GM21737 (cell line): Measurements from ENCODE around the gene SPRR5.

Experiments
- ATAC-seq: cut with Tn5 transposase; IDR thresholded peaks from one replicate; pipeline ENCODE4 v1.9.1; 2021; ENCODE audit warnings: mild to moderate bottlenecking, moderate library complexity; ENCODE audit not compliant: unreplicated experiment

The SPRR5 gene

DNA sequence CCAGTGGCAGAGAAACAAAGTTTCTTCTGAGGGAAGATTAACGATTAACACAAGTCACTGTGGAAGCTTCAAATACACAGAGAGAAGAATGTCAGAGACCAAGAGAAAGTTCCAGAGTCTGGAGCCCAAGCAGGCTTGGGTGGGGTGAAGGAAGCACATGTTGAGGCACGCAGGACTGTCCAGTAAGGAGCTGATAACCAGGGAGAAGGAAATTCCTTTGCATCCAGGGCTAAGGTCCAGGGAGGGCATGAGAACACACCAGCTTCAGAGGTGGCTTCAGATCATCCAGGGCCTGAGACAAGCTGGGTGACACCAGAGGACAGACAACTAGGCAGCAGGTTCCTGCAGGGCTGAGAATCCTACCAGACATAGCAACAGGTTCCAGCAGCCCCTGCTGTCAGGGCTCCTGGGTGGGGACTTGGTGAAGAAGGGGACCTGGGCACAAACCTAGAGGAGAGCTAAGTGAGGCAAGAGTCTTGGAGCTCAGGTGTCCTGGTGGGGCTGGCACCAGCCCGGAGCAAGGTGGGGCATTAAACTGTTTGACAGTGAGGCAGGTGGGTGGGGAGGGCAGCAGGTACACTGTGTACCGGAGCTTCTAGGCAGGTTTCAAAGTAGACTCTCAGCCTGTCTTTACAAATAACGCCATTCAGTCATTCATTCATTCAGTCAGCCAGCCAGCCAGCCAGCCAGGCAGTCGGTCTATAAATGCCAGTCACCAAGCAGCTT, 34.3 kb downstream of the SPRR5 start:
- ATAC-seq = no peak

DNA sequence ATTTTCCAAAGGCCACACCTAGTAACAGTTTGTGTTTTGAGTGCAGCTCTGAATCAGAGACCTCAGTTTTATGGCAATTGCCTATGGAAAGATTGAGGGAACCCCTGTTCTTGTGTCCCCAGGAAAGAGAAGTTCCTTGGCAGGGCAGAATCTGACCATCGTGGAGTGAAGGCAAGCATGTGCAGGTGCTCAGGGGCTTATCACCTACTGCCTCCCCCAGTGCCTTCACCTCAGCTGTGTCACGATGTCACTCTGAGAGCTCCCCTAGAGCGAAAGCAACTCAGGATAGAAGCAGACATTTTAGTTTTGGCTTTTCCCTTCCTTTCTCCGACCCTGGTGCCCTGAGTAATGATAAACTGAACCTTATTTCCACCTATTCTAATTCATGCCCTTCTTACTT, 35.1 kb downstream of the SPRR5 start:
- no peak for ATAC-seq

DNA sequence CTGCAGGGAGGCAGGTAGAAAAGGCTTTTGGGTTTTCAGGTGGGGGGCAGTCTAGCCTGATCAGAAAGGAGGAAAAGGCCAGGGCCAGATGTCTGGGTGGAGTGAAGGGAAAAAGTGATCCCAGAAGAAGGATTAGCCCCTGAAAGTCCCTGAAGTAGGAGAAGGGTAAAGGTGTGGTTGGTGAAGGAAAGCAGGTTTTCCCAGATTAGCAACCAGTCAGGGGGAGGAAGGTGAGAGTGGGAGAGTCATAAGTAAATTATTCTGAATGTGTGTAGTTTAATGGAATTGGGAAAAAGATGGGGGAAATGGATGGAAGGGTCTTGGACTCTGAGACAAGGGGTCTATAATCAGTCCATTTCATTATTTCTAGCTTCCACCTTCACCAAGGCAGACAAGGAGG, 36.2 kb downstream of the SPRR5 start:
- no peak for ATAC-seq

DNA sequence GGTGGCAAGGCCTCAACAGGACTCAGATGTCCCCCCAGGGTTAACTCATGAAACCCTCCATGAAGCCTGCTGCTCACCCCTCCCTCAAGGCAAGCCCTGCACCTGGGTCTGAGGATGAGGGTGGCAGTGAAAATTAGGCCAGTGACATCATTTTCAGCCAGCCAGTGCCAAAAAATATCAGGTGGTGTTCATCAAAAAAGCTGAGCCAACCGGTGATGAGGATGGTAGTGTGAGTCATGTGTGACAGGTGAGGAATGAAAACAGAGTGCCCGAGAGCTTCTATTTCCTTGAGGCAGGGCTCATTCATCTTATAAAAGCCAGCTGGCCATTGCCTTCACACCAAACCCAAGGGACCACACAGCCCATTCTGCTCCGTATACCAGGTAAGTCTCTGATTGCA, 36.7 kb downstream of the SPRR5 start, which contains the start of gene SPRR1A:
Gene SPRR1A (plus strand): TSS at position 339 of the 400 bp plus-strand sequence. CDS start 1,150 bp downstream, outside the sequence.
- no peak for ATAC-seq

DNA sequence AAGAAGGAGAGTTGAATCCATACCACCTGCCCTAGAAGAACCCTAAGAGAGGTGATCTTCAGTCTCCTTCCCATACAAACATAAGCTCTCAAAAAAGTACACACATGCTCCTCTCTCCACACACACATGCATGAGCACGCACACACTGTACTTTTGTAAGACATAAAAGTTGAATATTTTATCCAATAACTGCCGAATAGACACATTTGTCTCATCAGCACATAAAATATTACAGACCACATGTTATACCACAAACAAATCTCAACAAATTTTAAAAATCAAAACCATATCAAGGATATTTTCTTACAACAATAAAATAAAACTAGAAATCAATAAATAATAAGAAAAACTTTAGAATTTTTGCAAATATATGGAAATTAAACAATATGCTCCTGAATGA, 39.6 kb downstream of the SPRR5 start:
- no peak for ATAC-seq

DNA sequence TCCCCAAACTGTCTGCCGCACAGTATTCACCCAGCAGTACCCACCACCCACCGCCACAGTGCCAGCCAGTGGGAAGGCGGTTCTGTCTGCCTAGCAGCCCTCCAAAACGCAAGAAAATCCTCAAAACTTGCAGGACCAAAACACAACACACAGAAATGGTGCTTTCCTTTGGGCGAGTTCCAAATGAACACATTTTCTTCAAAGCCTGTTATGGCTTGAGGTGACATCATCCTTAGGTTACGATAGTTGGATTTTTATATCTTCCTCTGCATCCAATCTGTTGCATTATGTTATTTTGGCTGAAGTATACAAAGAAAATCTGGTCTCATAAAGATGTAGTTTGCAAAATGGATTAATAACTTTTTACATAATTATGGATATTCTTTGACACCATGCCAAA, 46.2 kb downstream of the SPRR5 start:
- ATAC-seq = no peak

DNA sequence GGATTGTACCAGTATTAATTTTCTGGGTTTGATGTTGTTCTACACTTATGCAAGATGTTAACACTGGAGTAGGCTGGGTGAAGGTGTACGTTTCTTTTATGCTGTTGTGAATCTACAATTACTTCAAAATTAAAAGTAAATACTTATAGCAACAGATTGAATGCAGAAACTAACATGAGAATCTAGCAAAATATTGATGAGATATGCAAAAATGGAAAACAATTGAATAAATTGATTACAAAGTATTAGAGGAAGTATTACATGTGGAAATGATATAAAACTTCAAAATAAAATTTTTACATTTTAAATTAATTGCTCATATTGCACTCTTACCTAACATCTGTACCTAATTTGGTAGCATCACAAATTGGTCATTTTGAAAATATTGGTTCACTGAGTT, 48.8 kb downstream of the SPRR5 start:
- ATAC-seq = no peak

DNA sequence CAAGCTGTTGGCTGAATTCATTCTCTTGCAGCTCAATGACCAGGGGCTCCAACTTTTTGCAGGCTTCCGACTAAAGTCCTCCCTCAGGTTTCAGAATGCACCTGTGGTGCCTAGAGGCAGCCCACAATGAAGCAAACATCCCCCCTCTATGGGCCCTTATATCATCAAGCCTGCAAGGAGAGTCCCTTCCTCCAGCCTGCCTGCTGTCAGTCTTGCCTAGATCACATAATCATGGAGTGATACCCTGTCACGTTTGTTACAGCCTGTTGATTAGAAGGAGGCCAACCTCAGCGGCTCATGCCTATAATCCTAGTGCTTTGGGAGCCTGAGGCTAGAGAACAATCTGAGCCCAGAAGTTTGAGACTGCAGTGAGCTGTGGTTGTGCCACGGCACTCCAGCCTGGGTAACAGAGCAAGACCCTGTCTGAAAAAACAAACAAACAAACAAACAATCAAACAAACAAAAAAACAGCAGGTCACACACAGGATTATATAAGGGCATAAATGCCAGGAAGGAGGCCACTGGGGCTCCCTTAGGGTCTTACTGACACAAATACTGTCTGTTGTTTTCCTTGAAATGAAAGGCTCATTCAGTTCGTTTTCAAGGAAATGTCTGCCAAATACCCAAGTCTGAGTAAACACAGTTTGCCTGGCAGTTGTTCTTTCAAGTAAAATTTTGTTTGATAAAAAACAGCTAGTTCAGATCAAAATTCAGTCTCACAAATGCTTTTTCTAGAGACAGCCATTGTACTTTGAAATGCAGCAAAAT, 49.8 kb downstream of the SPRR5 start:
- no peak for ATAC-seq

DNA sequence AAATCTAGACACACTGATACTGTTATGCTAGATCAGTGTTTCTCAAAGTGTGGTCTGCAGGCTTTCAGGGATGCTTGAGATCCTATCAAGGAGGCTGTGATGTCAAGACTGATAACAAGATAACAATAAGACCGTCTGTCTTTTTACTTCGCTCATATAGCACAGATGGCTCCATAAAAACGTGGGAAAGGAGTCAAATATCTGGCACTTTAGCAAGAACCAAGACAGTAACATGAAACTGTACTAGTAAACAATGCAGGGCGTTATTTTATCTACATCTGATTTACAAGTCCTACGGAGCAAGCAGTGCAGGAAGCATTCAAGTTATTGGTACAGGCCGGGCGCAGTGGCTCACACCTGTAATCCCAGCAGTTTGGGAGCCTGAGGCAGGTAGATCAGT, 50.9 kb downstream of the SPRR5 start:
- ATAC-seq = no peak

DNA sequence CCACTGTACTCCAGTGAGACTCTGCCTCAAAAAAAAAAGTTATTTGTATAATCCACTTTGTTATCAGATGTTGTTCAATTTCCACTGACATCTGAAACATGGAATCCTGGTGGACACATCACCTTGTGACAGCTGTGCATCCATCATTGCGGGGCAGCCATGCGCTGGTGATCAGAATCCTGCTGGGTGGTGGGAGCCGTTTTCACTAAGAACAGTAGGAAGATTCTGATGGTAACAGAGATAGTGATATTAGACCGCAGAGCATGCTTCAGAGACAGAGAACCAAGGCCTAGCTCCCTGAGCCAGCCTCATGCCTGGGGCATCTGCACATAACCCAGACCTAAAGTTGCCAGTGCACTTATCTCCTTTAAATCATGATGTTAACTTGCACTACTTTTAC, 51.5 kb downstream of the SPRR5 start:
- ATAC-seq = no peak
